Natural killer cell (primary cell): ENCODE results near the gene TMC6. TPM values are rescaled to one million over a fixed set of nuclear protein-coding genes. Genes with fewer than 3 reads are reported as not detected.
A peak's percentile ranks its signal among the peaks of the same experiment; 100 is the strongest.

Experiments used
- ATAC-seq, 3 donors: fragments of 150-1000 bp in 2 of 3; fragments of 200-7000 bp in 1 of 3; cut with Tn5 transposase; 1 replicate in 1 of 3; 2 replicates in 2 of 3; pipeline ENCODE4 v1.10.0; 2021; ENCODE audit warnings: mild to moderate bottlenecking in 2 of 3, moderate library complexity in 2 of 3
- DNase-seq, 2 donors: peaks; one replicate each; pipeline versions ENCODE4 v3.0.0 to v3.0.0-alpha.2; 2013 to 2021; ENCODE audit warnings: mixed read lengths in 1 of 2
- H3K27ac ChIP-seq: one replicate; pipeline ENCODE4 v1.5.1; 2013; ENCODE audit warnings: mild to moderate bottlenecking, low read length
- H3K27me3 ChIP-seq: one replicate; pipeline ENCODE4 v1.6.1; 2013; ENCODE audit warnings: low read length; ENCODE audit not compliant: control insufficient read depth, insufficient read depth
- H3K36me3 ChIP-seq: one replicate; pipeline ENCODE4 v1.6.1; 2013; ENCODE audit warnings: low read length; ENCODE audit not compliant: control insufficient read depth, insufficient read depth
- H3K4me1 ChIP-seq: one replicate; pipeline ENCODE4 v1.6.1; 2013; ENCODE audit warnings: low read length; ENCODE audit not compliant: control insufficient read depth, insufficient read depth
- H3K4me3 ChIP-seq: one replicate; pipeline ENCODE4 v1.5.1; 2013; ENCODE audit warnings: low read length
- H3K9me3 ChIP-seq: one replicate; pipeline ENCODE4 v1.6.1; 2013; ENCODE audit warnings: low read length; ENCODE audit not compliant: control insufficient read depth, insufficient read depth
- H3K27ac Mint-ChIP-seq, 2 donors: one replicate each; pipeline ENCODE4 v1.8.0; 2022; ENCODE audit warnings: mild to moderate bottlenecking in 2 of 2, mixed read lengths in 2 of 2, moderate library complexity in 1 of 2
- H3K27me3 Mint-ChIP-seq, 2 donors: one replicate each; pipeline ENCODE4 v1.8.0; 2022; ENCODE audit warnings: low read depth in 2 of 2, mixed read lengths in 2 of 2
- H3K36me3 Mint-ChIP-seq: one replicate; pipeline ENCODE4 v1.8.0; 2022; ENCODE audit warnings: mixed read lengths
- H3K4me1 Mint-ChIP-seq, 2 donors: one replicate each; pipeline ENCODE4 v1.8.0; 2022; ENCODE audit warnings: mixed read lengths in 2 of 2
- H3K4me3 Mint-ChIP-seq: one replicate; pipeline ENCODE4 v1.8.0; 2022; ENCODE audit warnings: mild to moderate bottlenecking, moderate library complexity, mixed read lengths
- H3K9me3 Mint-ChIP-seq, 2 donors: one replicate each; pipeline ENCODE4 v1.8.0; 2022; ENCODE audit warnings: mixed read lengths in 2 of 2
- WGBS: methylation state at CpG from one replicate; pipeline ENCODE4 v1.1.7; 2013; ENCODE audit warnings: missing lambda C conversion rate; ENCODE audit not compliant: insufficient coverage; 5-methylcytosine and 5-hydroxymethylcytosine counted together
- intact Hi-C: fragments of 100-400 bp; cut with micrococcal nuclease; formaldehyde crosslinking; loops from one replicate; pipeline ENCODE4 v1.14.2; 2022
- total RNA-seq, 4 donors: library from RNA; stranded (reverse); fragments of 120-200 nt in 1 of 4; gene quantifications; one replicate each; pipeline versions ENCODE4 v1.2.3 to v1.2.4, GENCODE V29; 2013 to 2022
- TF ChIP-seq, protein P1 (sequence below): fragments of 200-600 bp; IDR thresholded peaks from one replicate; pipeline ENCODE4 v1.8.0; 2022; ENCODE audit warnings: antibody characterized with exemption

TMC6 gene
- total RNA-seq, 3 donors from 2014 or later (not counting 1 experiment from before 2014, with no cell fraction given): 653 to 825 (median 687) TPM

DNA sequence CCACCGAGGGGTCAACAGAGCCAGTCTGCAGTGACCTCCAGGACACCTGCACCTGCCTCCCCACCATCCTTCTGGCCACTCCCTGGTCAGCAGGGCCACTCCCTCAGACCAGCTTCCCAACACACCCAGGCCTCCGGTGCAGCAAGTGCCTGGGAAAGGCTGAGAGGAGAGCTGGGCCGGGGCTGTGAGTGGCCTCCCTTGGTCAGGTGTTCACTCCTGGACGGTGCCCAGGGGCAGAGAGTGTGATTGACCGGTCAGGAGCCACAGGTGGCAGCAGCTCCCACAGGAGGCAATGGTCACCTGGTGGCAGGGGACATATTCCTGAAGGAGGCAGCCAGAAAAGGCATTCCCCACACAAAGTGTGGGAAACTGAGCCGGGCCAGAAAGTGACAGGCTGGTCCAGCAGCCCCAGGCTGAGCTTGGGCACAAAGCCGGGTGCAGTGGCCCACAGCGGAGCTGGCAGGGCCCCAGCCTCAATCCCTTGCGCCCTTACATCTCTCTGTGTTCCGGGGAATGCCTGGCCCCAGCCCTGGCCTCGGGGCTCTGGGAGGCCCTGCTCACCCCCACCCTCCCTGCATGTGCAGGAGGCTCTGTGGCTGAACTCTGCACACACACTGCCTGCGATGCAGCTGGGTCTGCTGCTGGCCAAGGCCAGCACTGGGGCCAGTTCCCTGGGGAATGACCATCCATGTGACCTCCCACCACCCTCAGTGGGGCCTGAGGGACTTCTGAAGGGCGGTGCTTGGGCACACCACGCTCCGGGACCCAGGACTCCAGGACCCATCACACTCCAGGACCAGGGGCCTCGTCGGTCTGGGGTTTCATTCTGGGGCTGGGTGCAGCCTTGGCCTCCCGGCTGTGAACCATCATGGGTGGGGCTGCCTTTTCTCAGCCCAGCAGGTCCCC lies 16.4 kb upstream of the TMC6 start:
- no peak overlapping the region for H3K27ac ChIP-seq
- intact Hi-C loops: no loop called here
- no peak overlapping the region for H3K4me3 ChIP-seq
- DNase-seq (peak in 1 of 2 donors; percentile 5), ATAC-seq (no peak)
- H3K4me3 Mint-ChIP-seq: no peak overlapping the region
- no peaks in the 10 kb centered on the region for H3K27me3 ChIP-seq
- H3K27ac Mint-ChIP-seq: peak overlapping the region in 1 of 2 donors; percentile 78
- H3K9me3 Mint-ChIP-seq: no peaks in the 10 kb centered on the region
- TF ChIP-seq, protein P1, sequence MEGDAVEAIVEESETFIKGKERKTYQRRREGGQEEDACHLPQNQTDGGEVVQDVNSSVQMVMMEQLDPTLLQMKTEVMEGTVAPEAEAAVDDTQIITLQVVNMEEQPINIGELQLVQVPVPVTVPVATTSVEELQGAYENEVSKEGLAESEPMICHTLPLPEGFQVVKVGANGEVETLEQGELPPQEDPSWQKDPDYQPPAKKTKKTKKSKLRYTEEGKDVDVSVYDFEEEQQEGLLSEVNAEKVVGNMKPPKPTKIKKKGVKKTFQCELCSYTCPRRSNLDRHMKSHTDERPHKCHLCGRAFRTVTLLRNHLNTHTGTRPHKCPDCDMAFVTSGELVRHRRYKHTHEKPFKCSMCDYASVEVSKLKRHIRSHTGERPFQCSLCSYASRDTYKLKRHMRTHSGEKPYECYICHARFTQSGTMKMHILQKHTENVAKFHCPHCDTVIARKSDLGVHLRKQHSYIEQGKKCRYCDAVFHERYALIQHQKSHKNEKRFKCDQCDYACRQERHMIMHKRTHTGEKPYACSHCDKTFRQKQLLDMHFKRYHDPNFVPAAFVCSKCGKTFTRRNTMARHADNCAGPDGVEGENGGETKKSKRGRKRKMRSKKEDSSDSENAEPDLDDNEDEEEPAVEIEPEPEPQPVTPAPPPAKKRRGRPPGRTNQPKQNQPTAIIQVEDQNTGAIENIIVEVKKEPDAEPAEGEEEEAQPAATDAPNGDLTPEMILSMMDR: no peak
- no peaks in the 10 kb centered on the region for H3K36me3 Mint-ChIP-seq
- no peaks in the 10 kb centered on the region for H3K9me3 ChIP-seq
- H3K4me1 ChIP-seq: peaks cover 84% of the 10 kb centered on the region
- H3K27me3 Mint-ChIP-seq: peaks cover 0 to 5% of the 10 kb centered on the region in 2 donors
- H3K36me3 ChIP-seq: peaks cover 17% of the 10 kb centered on the region
- 83% methylated on average over 18 of the region's 18 CpGs for WGBS
- peaks cover 17 to 34% of the 10 kb centered on the region in 2 donors for H3K4me1 Mint-ChIP-seq

DNA sequence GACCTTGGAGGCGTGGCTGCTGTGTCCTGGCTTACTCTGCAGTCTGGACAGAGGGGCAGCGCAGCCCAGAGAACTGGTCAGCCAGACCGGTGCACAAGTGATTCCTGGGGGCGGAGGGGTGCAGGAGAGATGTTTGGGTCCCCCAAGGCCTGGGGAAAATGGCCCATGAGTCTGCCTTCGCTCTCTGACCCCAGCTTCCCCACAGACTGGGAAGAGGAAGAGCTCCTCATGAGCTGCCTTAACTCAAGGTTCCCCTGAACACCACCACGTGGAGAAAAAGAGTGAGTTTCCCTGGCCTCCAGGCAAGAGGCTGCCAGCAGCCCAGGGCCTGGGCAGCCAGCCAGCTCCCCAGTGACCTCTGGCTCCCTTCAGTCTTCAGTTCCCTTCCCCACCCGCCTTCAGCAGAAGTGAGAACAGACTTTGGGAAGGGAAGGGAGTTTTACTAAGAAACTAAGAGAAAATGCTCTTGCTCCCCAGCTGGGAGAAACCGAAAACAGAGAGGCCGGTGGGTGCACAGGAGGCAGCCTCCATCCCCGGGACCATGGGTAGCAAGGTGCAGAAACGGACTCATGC lies 15.7 kb upstream of the TMC6 start:
- Histone ChIP-seq H3K4me3 (no peak overlapping the region), H3K9me3 (no peaks in the 10 kb centered on the region), H3K36me3 (peaks cover 19% of the 10 kb centered on the region), H3K27me3 (no peaks in the 10 kb centered on the region), H3K27ac (peak overlapping the region; percentile 5), H3K4me1 (peaks cover 91% of the 10 kb centered on the region)
- no peak overlapping the region for H3K4me3 Mint-ChIP-seq
- ATAC-seq: no peak
- peaks cover 0 to 5% of the 10 kb centered on the region in 2 donors for H3K27me3 Mint-ChIP-seq
- 75% methylated on average over 10 of the region's 11 CpGs for WGBS
- H3K36me3 Mint-ChIP-seq: no peaks in the 10 kb centered on the region
- no peak for DNase-seq
- peaks cover 22 to 40% of the 10 kb centered on the region in 2 donors for H3K4me1 Mint-ChIP-seq
- intact Hi-C loops: no loop called here
- H3K27ac Mint-ChIP-seq: peak overlapping the region in 1 of 2 donors; percentile 78
- no peaks in the 10 kb centered on the region for H3K9me3 Mint-ChIP-seq
- TF ChIP-seq, protein P1: no peak

DNA sequence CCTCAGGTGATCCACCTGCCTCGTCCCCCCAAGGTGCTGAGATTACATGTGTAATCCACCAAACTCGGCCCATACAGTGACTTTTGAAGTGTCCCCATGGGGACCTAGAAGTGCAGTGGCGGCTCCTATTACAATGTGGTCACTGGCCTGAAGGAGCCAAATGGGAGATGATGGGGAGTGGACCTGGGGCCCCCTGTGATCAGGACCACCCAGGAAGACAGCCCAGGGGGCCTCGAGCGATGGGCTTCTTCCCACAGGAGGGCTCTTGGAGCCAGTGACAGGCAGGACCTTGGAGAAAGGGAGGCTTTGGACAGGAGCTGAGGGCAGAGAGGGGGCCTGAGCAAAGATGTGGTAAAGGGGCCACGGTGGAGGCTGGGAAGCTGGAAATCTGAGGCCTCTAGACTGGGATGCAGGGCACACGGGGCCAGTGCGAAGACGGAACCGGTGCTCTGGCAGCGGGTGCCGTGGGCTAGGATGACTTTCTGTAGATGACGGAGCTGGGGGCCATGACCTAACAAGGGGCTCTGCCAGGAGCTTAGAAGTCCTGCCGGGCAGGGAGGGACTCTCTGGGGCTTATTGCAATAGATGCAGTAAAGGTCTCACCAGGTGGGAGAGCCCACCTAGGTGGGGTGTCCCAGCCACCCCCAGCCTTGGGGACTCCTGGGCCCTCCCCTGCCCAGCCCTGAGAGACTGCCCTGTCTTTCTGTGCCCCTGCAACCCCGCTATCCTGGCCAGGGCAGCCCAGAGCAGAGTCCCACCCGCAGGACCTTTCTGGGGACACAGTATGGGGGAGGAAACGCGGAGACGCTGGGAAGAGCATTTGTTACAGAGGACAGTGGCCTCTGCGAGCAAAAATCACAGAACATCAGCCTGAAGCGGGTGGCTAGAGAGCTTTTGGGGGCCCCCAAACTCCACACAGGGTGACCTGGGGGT lies 14.9 kb upstream of the TMC6 start:
- Mint-ChIP-seq H3K27ac (peak overlapping the region; percentile 61 to 78), H3K36me3 (no peaks in the 10 kb centered on the region), H3K27me3 (peaks cover 0 to 2% of the 10 kb centered on the region in 2 donors), H3K4me1 (peaks cover 30 to 44% of the 10 kb centered on the region in 2 donors), H3K9me3 (no peaks in the 10 kb centered on the region), H3K4me3 (no peak overlapping the region)
- Histone ChIP-seq H3K9me3 (no peaks in the 10 kb centered on the region), H3K27me3 (no peaks in the 10 kb centered on the region), H3K4me1 (peaks cover 94% of the 10 kb centered on the region), H3K36me3 (peaks cover 21% of the 10 kb centered on the region), H3K27ac (peak overlapping the region; percentile 5), H3K4me3 (no peak overlapping the region)
- TF ChIP-seq, protein P1: no peak
- WGBS: 91% methylated on average over 21 of the region's 21 CpGs
- DNase-seq: no peak
- intact Hi-C loops: no loop called here
- ATAC-seq: no peak
